ENCODE measurements around the gene SLC4A5. TPM values are rescaled to one million over a fixed set of nuclear protein-coding genes. Genes with fewer than 3 reads are reported as not detected.
"Not testable (repeated sequence)": the region's sequence is repeated elsewhere in the genome, so short reads cannot be mapped to it uniquely, and the experiment has no call there.

The SLC4A5 gene
- total RNA-seq, 1 donor from 2014 or later, result 3.6 TPM

DNA sequence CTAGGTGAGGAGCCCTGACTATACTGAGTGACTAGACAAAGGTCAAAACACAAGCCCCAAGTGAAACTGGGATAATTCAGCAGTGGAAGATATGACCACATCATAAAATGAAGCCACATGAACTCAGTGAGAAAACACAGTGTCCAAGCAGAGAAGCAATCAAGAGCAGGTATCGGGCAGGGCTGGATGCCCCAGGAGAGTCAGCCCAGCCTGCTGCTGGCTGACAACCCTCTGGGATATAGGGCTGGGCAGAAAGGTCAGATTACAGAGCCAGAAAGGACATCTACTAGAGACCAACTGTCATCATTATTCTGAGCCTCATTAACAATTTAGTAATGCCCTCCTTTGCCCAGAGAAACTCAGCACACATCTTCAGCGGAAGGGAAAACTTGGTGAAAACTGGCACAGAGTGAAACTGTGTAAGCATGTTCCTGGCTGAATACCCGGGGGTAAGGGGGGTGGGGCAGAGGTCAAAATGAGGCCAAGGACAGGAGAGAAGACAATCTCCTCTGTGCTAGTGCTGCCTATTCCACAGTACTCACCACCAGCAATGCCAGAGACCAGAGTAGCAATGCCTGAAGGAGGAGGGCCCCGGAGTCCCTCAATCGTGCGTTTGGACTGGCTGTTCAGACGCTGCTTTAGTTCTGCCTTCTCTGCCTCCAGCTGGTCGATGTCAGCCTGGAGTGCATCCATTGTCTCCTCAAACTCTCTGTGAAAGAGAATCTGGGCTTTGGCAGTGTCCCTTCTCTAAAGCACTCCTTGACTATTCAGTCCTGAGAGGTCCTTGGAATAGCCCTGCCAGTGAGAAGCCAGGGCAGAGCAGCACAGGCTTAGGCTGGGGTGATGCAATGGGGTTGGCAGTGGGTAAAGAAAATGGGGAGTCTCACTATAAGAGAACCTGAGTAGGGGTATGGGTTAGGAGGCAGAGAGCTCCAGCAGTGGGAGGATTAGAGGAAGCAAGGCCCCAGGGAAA, 21.6 kb upstream of the SLC4A5 start:
- DNase-seq (ENCODE audit: low spot score), result no peak

DNA sequence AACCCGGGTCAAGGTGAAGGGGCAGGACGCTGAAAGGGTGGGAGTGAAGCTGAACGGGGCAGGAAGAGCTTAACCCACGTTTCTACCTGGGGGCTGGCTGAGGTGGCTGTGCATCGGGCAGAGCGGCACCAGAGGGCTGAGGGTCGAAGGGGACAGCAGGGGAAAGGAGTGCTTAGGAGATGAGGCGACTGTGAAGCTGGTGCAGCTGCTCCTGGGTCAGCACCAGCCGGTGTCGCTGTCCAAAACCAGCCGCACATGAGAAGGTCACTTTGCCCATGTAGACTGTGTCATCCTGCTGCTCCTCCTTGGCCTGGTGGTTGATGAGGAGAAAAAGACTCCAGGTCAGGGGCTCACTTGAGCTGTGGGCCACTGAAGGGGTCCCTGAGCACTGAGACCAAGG, 18.1 kb upstream of the SLC4A5 start:
- DNase-seq (ENCODE audit: low spot score), result no peak

DNA sequence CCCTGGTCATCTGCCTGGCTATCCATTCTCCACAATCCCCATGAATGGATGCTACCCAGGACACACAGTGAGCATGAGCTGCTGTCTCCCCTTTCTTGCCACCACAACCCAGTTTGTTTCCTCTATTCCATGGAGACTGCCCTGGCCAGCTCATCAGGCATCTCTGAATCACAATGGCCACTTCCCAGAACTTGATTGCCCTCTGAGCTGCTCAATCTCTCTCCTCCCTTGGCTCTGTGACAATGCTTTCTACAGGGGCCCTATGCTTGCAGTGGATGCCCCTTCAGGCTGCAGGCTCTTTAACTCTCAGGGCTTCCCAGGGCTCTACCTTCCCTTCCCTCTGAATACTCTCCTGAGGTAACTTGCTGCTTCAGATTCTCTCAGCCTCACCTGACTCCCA, 14.4 kb upstream of the SLC4A5 start:
- DNase-seq (ENCODE audit: low spot score), result no peak

DNA sequence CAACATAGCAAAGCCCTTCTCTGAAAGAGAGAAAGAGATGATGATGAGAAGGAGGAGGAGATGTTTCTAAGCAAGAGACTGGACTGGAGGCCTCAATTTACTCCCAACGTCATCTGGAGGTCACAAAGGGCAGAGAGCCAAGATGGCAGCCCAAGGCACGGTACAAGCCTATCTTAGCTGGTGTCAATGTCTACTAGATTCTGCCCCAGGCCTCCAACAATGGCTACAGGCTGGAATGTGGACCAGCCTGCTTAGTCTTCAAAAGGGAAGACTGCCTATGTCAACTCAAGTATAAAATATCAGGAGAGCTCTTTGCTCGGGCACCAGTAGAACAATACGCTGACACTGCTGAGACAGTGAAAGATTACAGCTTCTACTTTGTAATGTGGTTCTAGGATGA, 6.7 kb upstream of the SLC4A5 start:
- DNase-seq (ENCODE audit: low spot score), result peak; percentile 16

DNA sequence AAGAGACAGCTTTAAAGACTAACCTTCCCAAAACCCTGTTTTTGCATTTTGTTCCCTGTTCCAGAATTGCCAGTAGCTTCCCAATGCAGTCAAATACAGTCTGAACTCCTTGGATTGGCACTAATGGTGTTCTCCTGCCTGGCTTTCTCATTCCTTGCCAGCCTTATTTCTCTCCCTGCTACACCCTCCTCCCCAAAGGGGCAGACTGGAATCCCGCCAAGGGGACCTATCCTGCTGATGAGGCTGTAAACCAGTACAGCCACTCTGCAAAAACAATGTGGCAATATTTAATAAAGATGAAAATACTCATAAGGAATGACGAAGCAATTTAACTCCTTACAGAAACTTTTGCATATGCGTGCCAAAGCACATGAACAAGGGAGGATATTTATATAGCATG, 4.5 kb upstream of the SLC4A5 start:
- DNase-seq (ENCODE audit: low spot score), result no peak

DNA sequence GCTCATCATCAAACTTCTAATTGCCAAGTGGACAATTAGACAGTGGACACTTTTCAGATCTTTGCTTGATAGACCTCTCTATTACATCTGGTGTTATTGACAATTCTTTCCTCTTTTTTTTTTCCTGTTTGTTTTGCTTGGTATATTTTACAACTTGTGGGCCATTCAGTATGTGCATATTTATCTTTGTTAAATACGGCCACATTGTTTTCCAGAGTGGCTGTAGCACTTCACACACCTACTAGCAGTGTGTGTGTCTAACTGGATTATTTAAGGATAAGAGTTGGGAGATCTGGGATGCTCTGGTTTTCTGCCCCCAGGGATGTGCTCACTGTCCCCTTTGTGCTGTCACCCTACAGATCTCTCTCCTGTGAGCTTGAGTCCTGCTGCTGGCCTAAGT, 4.1 kb upstream of the SLC4A5 start:
- no peak for DNase-seq (ENCODE audit: low spot score)

DNA sequence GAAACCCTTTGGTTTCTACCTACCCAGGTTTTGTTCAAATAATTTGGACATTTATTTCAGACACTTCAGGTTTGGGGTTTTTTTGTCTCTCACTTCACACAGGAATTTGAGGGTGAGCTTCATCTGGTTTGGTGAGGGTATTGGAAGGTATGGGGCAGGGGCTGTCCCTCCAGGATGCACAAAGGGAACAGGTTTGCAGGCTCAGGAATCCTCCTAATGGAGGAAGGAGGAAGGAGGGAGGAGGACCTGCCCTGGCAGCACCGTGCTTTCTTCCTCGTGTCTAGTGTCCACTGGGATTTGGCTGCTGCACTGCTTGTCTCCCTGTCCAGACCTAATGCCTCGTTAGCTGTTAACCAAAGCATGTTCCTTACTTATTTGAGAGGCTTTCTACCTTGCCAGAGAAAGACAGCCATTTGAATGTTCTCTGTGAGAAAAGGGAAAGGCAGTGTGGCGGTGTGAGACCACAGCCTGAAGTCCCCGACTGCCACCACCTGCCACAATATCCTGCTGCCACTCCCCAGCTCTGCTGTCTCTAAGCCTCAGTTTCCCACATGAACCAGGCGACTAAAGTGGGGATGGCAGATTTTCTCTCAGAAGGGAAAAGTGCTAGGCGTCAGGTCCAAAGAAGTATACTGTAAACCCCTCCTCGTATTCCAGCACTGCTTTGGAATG, 2.2 kb upstream of the SLC4A5 start:
- no peak for DNase-seq (ENCODE audit: low spot score)

DNA sequence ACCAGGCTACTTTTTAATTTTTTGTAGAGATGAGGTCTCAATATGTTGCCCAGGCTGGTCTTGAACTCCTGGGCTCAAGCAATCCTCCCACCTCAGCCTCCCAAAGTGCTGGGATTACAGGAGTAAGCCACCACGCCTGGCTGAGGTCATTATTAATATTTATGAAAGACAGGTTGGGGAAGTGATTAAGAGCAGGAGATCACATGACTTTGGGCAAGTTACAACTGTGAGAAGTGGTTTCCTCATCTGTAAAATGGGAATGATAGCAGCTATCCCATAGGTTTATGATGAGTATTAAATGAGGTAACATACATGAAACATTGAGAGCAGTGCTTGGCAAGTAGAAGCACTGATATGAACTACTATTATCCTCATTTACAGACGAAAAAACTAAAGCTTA, 7.0 kb downstream of the SLC4A5 start:
- not testable (repeated sequence) for DNase-seq (ENCODE audit: low spot score)

DNA sequence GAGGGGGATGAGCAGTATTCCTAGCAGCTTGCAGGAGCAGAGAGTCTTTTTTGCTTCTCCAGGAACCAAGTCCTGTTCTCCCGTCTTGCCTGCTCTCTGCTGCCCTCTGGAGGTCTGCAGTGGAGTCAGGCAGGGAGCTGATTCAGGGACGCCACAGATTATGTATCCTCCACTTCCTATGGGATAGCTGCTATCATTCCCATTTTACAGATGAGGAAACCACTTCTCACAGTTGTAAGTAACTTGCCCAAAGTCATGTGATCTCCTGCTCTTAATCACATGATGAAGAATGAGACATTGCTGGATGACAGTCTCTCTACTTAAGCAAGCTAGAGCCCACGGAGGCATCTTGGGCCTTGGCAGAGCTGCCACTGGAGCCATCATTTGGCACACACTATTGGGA, 8.3 kb downstream of the SLC4A5 start:
- peak; percentile 72 for DNase-seq (ENCODE audit: low spot score)

DNA sequence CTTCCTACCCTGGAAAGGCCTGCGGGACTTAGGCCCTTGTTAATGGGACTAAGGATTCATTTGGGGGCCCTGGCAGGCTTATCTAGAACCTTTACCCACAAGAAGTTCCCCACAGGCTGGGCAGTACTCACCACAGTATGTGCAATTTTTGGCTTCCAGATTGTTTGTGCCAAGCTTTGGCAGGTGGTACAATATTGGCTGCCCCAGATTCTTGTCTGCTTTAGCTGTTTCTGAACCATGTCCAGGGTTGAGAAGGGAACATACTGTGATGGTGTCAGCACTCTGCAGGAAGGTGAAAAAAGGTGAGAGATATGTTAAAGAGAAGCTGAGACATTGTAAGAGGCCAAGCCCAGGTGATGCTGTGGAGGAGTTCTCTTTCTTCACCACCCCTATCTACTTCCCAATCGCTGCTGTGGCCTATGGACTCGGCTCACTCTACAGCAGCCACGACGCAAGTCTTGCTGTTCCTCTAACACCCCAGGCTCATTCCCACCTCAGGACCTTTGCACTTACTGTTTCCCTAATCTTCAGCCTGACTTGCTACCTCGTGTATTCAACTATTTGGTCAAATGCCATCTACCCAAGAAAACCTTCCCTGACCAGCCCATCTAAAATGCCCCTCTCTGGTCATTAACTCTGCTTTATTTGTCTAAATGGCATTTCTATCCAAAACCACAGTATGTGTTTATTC, 9.2 kb downstream of the SLC4A5 start:
- DNase-seq (ENCODE audit: low spot score), result no peak

DNA sequence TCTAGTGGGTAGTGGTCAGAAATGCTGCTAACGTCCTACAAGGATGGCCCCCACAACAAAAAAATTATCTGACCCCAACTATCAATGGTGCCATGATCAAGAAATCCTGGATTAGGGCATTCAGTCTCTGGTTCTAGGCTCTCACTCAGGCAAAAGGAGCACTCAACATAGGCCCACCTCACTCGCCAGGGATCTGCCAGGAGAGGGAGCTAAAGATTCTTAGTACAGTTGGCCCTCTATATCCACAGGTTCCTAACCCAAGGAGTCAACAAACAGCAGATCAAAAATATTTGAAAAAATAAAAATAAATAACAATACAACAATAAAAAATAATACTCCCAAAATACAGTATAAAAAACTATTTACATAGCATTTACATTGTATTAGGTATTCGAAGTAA, 10.0 kb downstream of the SLC4A5 start:
- DNase-seq (ENCODE audit: low spot score), result peak; percentile 12

DNA sequence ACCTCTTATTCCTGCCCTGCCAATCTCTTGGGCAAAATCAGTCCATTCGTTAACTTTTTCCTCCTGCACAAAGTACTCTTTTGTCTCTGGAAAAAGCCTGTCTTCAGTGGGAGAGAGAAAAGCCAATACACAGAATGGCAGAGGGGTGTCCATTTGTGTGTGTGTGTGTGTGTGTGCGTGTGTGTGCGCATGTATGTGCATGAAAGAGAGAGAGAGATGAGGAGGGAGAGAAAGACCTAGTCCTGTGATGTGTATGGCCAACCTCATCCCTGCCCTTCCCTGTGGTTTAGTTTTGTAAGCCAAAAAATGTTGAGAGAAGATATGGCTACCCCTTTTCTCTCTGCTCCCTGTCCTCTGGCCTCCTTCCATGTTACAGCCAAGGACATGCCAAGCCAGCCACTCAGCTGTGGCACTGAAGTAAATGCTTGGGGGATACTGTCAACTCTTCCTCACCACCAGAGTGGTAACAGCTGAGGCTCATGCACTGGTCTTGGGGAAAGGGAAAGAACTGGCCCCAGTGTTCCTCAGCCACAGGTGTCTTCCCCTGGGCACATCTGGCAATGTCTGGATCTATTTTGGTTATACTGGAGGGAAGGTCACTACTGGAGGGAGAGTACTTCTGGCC, 10.6 kb downstream of the SLC4A5 start:
- no peak for DNase-seq (ENCODE audit: low spot score)

DNA sequence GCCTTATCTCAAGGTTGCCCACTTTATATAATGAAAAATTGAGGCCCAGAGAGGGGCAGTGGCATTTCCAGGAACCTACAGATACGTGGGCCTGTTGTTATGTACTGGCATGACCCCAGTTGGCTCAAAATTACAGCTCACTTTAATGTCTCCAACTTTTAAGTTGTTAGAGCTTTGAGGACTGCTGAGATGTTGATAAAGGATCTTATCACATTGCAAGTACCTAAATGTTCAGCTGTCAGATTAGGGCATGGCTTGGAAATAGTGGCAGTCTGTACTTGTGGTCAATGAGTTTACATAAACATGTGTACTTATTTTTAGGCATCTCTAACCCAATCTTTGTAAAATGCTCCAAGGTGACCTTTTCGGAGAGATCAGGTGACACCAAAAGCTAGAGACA, 14.6 kb downstream of the SLC4A5 start:
- DNase-seq (ENCODE audit: low spot score), result no peak

DNA sequence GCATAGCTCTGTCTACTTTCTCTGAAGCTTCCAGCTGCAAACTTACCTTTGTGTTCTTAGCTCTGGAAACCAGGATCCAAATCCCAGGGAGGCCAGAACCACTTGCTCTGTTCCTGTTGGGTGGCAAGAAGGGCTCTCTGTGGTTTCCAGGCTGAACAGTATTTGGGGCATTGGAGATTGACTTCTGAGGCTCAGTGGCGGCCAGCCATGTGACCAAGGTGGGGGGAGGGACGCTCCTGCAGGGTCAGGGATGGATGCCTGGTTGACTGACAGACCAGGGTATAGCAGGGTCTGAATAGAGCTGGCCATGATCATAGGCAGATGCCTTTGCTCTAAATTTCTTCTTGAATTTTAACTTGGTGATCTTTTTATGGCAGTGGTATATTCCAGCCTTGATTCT, 15.1 kb downstream of the SLC4A5 start:
- no peak for DNase-seq (ENCODE audit: low spot score)

DNA sequence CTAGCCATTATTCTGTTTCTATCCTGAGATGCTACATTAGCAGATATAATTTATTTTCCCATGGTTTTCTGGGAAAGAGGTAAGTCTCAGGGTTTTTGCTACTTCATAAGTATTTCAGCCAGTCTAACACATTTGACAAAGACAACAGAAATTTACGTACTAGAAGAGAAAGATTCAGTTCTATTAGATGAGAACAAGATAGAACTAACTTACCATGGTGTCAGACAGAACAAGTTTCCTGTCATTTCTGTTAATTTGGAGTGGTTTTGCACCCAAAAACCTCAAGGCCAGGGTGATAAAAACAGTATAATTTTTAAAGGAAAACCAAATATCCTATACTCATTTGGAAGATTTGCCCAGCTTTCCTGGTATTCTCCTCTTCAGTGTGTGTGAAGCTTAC, 15.6 kb downstream of the SLC4A5 start:
- no peak for DNase-seq (ENCODE audit: low spot score)

DNA sequence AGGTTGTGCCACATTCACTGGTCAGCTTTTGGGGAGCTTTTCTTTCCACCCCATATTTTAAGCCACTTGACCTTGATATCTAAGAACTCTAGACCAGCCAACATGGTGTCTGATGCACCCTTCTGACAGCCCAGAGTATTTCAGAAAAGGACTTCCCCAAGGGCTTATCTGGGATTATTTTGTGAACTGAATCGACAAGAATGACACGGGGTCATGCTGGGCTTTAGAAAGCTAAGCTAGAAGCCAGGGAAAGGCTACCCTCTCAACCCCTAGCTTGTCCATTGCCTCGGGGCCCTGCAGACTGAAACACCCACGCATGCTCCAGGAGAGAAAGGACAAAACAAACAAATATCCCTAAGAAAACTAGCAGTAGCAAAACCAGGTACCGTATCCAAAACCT, 16.0 kb downstream of the SLC4A5 start:
- DNase-seq (ENCODE audit: low spot score), result no peak

DNA sequence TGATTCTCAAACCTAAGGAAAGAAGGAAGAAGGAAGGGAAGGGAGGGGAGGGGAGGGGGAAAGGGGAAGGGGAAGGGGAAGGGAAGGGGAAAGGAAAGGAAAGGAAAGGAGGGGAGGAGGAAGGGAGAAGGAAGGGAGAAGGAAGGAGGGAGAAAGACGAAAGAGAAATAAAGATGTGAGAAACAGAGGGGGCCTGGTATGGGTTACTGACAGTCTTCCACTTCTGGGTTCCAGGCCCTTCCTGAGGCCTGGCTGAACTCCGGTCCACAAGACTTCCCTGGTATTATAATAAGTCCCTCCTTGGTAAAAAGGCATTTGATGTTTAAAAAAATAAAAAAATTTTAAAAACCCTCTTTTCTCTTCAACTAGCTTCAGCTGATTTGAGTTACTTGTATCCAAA, 17.4 kb downstream of the SLC4A5 start:
- no peak for DNase-seq (ENCODE audit: low spot score)

DNA sequence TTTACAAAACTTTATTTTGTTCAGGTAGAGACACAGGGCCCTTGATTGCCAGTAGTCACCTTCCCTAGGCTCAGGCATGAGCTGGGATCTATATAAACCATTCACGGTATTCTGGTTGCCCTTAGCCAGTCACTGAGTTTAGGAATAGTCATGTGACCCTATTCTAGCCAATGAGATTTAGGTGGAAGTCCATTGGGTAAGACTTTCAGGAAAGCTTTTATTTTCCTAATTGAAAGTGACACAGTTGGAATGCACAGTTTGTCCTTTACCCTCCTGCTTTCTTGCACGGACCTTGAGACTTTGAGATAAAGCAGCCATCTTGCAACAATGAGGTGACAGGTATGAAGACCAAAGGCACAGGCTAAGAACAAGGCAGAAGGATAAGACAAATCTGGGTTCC, 21.5 kb downstream of the SLC4A5 start:
- no peak for DNase-seq (ENCODE audit: low spot score)

DNA sequence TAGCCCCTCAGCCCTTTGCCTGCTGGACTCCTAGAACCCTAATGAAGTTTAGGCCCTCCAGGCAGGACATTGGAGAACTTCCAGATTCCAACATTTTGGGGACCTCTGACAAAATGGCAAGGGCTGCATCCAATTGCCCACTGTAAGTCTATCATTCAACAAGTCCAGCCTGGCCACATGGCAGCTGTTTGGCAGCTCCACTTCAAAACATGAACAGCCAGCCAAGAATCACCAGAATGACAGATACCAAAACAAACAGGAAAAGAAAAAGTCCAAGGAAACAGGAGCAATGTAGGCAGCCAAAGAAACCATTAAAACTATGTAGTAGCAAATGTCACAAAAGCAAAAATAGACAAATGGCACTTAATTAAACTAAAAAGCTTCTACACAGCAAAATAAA, 25.5 kb downstream of the SLC4A5 start:
- DNase-seq (ENCODE audit: low spot score), result no peak

DNA sequence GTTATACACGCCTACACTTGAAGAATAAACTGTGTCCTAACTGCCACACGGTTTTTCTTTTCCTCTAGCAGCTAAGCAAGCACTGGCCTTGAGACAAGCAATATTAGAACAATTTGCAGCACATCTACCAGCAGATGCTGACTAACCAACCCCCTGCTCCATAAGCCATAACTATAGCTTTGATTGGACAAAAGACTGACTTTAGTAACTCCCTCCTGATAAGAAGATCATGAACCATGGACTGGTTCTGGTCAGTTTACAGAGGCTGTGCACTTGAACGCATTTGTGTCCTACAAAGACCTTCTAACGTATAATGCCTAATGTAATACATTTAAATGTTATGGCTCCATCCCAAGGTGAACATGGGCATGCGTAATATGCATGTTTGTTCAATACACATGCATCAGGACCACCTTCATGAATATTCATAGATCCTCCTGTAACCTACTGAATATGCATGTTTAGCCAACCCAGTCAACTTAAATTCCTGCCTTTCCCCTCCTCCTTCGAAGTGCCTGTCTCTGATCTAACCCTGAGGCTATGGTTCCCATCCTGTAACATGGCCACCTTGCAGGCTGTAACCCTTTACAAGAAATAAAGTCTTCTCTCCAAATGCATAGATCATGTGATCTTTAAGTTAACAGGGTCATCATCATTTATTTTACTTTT, 26.5 kb downstream of the SLC4A5 start:
- DNase-seq (ENCODE audit: low spot score), result no peak

DNA sequence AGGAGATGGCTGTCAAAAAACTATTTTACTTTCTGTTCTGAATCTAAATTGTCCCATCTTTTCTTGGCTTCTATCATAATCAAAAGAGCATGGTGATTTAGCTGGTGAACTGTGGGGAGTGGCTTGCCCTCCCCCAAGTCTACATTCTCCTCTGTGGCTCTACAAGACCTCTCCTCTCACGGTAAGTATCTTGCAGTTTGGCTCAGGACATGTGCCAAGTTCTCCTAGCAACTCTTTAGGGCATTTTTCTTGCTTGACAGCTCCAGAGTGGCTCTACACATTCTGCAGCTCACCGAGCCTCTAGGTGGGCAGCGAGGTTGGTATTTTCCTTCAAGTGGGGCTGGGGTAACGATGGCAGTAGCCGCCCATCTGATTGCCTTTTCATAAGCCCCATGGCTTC, 29.1 kb downstream of the SLC4A5 start:
- no peak for DNase-seq (ENCODE audit: low spot score)

Measured in umbilical cord (tissue), 2 donors.